COLO668 (cell line): ENCODE results near the gene SPATA9.
"Not testable (repeated sequence)": the region's sequence is repeated elsewhere in the genome, so short reads cannot be mapped to it uniquely, and the experiment has no call there.

Source experiments
- DNase-seq: peaks from one replicate; lab custom pipeline; 2025; ENCODE audit not compliant: unreplicated experiment; lab: John Stamatoyannopoulos, UW

Gene SPATA9

DNA sequence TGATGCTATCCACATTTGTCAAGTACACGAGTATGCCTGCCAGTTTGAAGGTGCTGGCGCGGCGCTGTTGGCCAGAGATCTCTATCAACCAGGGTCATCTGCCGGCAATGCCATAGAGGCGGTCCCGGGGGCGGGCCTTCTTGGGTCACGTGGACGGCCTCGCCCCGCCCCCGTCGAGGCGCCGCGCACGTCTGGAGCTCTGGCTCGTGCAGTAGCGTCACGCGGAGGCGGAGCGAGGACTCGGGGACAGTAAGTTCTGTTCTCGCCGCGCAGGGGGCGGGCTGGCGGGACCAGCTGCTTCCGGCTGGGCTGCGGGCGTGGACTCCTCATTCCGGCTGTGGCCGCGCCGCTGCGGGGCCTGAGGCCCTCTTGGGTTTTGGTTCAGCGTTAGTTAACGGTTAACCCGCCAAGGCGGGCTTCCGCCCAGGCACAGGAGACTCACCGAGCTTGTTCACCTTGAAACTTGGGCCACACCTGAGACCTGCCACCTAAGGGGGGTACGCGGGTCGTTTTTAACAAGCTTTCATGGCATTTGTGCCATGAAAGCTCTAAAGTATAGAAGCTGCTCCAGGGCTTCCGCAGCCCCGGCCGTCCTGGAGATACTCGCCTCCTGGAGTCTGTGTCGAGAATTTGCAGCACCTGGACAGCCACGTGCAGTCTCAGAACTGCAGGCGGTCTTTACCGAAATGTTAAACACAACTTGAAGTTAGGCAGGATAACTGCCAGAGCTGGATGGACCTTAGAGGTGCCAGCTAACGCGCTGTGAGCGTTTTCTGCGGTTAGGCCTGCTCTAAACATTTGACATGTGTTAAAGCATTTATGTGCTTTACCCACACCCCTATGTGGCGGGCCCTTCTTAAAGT is 36.0 kb downstream of the SPATA9 start, which contains the start of gene RFESD:
Gene RFESD (plus strand): TSS at position 209 of the 863 bp plus-strand sequence. CDS start 5,495 bp downstream, outside the sequence.
- DNase-seq = peak; percentile 97

DNA sequence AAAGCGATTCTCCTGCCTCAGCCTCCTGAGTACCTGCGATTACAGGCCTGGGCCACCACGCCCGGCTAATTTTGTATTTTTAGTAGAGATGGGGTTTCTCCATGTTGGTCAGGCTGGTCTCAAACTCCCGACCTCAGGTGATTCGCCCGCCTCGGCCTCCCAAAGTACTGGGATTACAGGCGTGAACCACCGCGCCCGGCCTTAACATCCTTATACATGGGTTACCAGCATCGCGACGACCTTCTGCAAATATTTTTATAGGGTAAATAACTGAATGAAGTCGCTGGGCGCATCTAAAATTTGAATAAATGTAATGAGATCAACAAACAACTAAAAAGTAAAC is 36.6 kb downstream of the SPATA9 start:
- DNase-seq = not testable (repeated sequence)

DNA sequence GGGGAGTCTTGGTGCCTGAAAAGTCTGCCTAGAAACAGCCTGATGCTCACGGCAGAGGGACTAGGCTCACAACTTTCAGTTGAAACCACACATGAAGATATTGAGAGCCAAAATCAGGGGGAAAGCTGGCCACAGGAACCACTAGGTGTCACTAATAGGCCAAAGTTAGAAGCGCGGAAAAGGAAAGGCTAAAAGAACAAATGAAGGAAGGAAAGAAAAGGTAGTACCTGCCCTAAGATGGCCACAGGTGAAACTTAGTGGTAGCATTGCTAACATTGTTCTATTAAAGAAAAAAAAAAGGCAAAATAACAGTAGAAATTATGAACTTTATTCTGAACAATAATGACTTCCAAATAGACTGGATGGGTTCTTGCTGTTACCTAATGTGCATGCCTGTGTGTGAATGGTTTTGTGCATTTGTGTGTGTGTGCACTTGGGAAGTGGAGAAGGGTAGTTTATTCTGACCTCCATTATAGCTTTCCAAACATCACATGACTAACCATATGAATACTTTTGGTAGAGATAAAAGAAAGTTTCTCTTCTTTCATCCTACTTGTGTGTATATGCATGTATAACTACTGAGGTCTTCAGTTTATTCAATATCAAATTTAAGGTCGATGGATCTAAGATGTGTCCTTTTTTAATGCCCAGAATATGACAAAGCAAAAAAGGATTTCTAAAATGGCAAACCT is 38.3 kb downstream of the SPATA9 start:
- peak; percentile 7 for DNase-seq

DNA sequence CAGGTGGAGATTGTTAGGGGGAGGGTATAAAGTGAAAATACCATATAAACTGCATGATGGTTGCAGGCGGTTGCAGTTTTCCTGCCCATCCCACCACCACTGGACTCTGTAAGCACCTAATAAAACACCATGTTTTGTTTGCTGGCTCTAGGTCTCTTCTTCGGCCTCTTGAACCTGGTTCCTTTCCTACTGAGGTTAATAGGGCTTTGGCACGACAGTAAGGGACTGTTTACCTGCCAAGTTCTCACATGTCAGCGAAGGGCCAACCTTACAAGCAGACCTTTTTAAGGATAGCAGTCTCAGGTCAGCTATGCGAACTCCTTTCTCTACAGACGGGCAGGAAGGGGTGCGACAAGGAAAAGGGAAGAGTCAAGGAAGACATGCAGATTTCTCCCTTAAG is 39.6 kb downstream of the SPATA9 start:
- no peak for DNase-seq

DNA sequence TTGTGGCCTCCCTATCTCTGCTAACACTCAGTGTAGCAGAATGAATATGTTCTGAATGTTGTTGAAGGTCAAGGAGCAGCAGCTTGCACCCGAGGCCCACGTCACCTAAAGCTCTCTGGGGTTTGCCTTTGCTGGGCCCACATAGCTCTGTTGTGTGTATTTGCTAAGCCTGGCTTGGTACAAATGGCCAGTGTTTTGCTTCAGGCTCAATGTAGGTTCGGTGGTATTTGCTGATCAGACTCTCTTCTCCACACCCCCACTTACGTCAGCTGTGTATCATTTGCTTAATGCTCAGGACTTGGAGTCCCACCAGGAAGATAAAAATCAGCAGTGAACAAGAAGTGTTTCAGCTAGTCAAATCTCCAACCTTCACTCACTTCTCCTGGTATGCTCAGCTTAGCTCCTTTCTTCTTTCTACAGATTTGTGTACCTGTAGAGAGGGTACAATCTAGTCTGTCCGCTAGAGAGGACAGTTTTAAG is 41.0 kb downstream of the SPATA9 start:
- DNase-seq = no peak

DNA sequence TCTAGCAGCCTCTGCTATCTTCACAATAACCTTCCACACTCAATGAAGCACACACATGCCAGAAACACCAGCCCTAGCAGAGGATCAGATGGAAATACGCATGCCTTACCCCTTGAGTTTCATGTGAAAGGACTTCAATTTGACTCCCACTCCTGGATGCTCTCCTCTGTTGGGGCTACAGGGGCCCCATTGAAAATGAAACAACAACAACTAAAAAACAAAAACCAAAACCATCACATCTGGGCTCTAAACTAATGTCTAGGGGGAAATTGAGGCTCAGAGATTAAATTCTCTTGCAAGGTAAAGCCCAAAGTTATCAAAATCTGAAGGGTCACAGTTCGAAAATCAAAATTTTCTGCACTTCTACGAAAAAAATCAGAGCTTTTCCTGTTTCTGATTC is 44.2 kb downstream of the SPATA9 start:
- DNase-seq = no peak

DNA sequence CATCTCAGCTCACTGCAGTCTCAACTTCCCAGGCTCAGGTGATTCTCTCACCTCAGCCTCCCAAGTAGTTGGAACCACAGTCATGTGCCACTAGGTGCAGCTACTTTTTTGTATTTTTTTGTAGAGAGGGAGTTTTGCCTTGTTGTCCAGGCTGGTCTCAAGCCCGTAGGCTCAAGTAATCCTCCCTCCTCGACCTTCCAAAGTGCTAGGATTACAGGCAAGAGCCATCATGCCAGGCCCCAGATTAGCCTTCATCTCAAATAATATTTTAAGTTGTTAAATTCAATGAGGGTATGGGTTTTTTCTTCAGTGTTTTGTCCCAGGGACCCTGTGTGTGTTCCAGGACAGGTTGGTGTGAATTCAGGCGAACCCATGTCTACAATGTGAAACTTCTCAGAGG is 48.7 kb downstream of the SPATA9 start:
- no peak for DNase-seq

DNA sequence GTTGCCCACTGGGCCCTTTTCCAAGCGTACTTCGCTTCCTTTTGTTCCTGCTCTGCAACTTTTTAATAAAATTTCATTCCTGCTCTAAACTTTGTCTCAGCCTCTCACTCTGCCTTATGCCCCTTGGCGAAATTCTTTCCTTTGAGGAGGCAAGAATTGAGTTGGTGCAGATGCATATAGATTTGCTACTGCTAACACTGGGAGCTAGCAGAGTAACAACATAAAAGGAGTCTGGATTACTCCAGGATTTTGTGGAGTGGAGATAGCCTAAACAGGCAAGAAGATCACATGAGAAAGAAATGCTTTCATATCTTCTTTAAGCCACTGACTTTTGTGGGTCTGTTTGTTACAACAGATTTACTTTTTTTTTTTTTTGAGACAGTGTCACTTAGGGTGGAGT is 49.1 kb downstream of the SPATA9 start:
- no peak for DNase-seq

DNA sequence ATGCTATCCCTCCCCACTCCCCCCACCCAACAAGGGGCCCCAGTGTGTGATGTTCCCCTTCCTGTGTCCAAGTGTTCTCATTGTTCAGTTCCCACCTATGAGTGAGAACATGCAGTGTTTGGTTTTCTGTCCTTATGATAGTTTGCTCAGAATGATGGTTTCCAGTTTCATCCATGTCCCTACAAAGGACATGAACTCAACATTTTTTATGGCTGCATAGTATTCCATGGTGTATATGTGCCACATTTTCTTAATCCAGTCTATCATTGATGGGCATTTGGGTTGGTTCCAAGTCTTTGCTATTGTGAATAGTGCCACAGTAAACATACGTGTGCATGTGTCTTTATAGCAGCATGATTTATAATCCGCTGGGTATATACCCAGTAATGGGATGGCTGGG is 49.8 kb downstream of the SPATA9 start:
- not testable (repeated sequence) for DNase-seq

DNA sequence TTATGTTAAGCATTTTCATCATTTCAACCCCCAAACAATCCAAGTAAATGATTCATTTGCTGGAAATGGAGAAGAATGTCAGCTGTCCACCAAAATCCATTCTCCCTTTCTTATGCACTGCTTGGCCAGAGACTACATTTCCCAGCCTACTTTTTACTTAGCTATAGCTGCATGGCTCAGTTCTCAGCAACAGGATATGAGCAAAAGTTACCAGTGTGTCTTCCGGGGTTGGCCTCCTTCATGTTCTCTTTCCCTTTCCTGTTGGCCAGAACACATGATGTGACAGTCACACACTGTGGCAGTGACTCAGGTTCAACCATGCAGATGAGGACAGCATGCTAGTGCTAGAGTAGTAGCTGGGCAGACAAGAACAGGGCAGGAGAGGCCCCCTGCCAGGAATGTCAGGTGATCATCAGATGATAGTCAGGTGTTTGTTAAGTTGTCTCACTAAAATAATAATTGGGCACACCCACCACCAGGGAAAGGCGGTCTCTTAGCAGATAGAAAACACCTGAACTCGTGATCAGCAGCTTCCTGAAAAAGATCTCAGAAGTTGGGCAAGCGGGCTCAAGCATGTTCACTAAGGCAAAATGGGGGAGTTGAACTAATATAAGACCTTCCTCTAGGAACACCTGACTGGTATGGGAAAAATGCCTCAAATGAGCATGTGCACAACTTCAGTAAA is 50.7 kb downstream of the SPATA9 start:
- no peak for DNase-seq

DNA sequence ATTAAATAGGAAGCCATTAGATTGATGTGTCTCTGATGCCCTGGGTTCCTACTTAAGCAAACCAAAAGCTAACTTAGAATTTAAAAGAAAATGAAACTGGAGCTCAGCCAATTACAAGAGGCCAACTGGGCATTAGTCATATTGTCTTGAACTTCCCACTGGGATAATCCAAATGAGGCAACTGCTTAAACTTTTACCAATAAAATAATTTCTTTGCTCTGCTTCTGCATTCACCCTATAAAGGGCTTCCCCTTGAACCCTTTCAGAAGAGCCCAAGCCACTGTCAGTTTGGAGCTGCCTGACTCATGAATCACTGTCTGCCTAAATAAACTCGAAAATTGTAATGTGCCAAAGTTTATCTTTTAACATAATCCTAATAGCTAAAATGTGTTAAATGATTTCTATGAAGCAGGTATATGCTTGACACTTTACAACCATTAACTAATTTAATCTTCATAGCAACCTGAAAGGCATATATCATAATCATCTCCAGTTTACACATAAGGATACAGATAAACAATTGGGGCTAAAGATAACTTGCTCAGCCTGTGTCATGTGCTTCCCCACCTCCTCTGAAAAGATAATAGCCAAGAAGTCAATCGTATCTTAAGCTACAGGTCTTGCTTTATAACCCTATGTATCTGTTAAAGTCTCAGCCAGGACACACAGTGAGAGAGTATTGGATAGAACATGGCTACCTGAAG is 51.4 kb downstream of the SPATA9 start:
- no peak for DNase-seq

DNA sequence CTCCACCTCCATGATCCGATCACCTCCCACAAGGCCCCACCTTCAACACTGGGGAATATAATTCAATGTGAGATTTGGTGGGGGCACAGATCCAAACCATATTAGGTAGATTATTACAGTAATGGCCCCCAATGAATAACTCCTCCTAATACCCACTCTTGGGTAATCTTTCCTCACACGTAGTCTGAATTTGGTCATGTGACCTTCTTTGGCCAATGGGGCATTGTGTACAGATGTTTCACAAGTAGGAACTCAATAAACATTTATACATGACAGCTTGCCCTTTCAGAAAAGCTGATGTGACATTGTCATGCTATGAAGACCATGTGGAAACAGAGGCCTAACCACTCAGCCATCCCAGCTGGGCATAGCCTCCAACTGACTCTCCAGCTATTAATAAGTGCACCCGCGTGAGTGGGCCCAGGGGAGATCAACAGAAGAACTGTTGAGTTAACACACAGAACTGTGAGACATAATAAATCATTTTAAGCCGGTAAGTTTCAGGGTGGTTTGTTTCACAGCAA is 52.3 kb downstream of the SPATA9 start:
- no peak for DNase-seq

DNA sequence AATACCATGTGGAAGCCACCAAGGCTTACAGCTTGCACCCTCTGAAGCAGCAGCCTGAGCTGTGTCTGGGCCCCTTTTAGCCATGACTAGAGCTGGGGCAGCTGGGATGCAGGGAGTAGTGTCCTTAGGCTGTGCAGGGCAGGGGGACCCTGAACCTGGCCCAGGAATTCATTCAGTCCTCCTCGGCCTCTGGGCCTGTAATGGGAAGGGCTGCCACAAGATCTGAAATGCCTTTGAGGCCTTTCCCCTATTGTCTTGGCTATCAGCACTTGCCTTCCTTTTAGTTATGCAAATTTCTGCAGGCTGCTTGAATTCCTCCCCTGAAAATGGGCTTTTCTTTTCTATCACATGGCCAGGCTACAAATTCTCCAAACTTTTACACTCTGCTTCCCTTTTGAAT is 53.9 kb downstream of the SPATA9 start:
- no peak for DNase-seq

DNA sequence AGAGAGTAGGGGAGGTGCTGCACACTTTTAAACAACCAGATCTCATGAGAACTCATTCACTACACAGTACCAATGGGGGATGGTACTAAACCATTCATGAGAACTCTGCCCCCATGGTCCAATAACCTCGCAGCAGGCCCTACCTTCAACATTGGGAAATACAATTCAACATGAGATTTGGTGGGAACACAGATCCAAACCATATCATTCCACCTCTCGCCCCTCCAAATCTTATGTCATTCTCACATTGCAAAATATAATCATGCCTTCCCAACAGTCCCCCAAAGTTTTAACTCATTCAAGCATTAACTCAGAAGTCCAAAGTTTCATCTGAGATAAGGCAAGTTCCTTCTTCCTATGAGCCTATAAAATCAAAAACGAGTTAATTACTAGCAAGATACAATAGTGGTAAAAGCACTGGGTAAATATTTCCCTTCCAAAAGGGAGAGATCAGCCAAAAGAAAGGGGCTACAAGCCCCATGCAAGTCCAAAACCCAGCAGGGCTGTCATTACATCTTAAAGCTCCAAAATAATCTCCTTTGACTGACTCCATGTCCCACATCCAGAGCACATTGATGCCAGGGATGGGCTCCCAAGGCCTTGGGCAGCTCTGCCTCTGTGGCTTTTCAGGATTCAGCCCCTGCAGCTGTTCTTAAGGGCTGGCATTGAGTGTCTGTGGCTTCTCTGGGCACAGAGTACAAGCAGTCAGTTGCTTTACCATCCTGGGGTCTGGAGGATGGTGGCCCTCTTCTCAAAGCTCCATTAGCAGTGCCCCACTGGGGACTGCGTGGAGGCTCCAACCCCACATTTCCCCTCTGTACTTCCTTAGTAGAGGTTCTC is 54.6 kb downstream of the SPATA9 start:
- no peak for DNase-seq

DNA sequence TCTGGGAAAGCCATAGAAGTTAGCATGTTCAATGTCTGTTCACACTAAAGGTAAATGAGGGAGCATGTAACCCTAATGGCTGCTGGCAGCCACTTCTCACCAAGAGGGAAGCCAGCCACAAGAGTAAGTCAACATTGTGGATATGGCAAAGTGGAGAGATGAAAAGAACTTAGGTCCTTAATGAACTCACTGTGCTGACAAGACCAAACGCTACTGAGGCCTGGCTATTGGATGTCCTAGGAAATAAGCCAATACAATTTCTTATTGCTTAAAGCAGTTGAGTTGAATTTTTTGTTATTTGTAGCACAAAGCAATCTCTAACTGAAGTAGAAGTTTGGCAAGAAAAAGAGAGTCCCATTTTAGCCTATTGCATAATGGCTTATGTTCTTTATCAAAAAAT is 56.1 kb downstream of the SPATA9 start:
- no peak for DNase-seq

DNA sequence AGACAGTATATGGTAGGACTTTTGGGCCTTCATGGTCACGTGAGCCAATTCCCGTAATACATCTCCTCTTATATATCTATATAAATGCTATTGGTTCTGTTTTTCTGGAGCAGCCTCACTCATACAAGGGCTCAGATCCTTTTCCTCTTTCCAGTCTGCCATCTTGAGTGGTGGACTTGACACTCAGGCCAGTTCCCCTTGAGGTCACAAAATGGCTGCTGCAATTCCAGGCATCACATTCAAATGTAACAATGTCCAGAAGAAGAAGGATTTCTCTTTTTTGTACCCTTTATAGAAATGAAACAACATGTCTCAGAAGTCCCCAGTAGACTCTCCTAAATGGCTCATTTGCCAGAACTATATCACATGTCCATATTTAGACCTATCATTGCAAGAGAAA is 58.4 kb downstream of the SPATA9 start:
- no peak for DNase-seq

DNA sequence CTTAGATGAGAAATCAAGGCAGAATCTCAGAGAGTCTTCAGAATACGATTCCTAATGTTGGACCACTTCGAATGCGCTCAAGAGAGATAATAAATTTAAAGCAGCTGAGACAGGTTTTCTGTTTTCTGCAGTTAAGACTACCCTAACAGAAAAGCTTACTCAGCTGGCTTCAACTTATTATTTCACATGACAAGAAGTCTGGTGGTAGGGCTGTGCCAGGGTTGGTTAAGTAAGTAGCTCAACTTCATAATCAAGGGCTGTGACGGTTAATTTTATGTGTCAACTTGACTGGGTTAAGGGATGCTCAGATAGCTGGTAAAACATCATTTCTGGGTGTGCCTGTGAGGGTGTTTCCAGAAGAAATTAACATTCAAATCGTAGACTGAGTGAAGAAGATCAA is 59.1 kb downstream of the SPATA9 start:
- no peak for DNase-seq

DNA sequence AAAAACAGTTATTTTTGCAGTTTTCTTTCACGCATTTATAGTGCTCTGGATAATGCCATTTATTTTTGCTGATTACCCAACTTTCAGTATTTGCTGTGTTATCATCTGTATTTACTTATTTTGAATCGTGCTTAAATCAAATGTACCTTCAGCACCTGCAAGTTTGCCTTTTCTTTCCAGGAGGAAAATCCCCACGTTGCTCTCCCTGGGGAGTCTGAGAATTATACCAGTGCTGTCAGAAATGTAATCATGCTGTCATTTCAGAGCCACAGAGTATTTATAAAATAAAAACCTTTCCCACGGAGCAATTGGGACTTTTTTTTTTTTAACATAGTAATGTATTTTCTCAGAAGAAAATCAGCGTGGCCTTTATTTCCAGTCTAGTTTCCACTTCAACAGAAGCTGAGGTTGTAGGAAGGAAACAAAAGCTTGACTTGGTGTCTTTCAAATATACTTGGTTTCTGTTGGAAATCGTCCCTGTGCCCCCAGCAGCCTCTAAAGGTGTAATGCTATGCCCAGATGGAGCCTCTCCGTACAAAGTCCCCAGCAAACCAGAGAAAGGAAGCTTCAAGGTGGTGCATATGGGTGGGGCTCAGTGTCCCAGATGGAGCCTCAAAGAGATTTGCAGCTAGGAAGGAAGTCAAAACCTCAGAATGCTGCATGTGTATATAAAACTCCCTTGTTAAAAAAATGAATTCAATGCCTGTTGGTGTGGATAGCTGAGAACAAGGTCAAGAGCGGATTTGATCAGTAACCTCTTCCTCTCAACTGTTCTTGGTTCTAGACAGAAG is 60.8 kb downstream of the SPATA9 start:
- DNase-seq = no peak
